GM19240 (cell line): ENCODE measurements around the gene MAP3K4.
A peak's percentile ranks its signal among the peaks of the same experiment; 100 is the strongest.

Experiments used
- DNase-seq: peaks from one replicate; pipeline ENCODE4 v3.0.0; 2011; ENCODE audit warnings: low spot score; ENCODE audit not compliant: insufficient read length

MAP3K4 gene

DNA sequence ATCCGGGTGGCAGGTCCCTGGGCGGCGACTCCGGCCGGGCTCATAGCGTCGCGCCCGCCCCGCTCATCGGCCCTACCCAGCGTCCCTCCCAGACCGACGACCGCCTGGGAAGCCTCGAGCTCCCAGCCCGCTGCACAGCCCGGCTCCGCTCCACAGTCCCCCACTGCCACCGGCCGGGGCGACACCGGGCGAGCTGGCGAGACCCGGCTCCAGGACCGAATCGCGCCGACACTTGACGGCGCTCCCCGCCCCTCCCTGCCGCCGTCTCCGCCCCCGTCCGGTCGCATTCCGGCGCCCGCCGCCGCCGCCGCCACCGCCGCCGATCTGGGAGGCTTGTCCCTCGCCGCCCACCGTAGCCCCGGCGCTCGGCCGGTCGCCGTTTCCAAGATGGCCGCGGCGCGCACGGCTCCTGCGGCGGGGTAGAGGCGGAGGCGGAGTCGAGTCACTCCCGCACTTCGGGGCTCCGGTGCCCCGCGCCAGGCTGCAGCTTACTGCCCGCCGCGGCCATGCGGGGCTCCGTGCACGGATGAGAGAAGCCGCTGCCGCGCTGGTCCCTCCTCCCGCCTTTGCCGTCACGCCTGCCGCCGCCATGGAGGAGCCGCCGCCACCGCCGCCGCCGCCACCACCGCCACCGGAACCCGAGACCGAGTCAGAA, at the start of gene MAP3K4:
TSS of gene MAP3K4 (plus strand) at position 364 of the 655 bp plus-strand sequence. CDS start at position 527, 163 bp downstream.
- DNase-seq: peak; percentile 42

DNA sequence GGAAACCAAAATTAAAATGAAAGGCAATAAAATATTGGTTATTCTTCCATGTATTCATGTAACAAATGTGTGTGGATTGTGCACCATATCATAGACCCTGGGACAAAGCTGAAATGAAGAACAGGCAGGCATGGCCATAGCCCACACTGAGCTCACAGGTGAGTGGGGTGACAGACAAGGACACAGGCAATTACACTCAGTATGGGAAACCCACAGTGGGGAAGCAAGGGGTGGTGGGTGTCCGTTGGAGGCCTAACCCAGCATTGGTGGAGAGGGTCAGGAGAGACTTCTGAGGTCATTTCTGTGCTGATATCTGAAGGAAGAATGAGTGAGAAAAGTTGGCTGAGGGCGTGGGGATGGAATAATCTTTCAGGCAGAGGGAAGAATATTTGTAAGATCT, 47.6 kb upstream of the MAP3K4 start:
- no peak for DNase-seq

DNA sequence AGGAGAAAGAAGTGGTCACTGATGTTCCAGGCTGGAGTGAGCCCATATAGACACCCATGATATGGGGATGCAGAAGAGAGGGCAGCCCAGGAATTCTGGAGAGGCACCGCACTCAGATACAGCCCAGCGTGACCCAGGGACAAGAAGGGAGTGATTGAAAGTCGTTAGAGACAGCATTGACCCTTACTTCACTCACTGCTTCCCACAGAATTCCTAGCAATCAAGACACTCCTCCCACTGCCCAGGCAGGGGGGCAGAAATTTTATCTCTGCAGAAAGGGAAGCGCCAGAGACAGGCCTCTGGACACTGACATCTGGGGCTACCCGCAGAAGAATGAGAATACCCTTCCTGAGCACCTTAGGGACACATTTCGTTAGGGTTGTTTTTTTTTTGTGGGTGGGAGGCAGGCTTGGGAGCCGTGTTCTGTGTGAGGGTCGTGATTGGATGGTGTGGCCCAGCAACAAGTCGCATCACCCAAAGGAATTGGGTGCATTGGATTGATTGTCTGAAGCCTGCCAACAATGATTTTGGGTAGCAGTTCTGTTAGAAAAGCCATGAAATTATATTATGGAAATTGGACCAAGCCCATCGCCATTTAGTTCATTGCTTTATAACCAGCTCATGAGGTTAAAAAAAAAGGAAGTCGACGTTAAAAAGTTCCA, 45.9 kb upstream of the MAP3K4 start:
- DNase-seq: no peak

- no peak for DNase-seq
These were observed 42.0 kb upstream of the MAP3K4 start for GRCh38 chr6:160949531-160949930.

DNA sequence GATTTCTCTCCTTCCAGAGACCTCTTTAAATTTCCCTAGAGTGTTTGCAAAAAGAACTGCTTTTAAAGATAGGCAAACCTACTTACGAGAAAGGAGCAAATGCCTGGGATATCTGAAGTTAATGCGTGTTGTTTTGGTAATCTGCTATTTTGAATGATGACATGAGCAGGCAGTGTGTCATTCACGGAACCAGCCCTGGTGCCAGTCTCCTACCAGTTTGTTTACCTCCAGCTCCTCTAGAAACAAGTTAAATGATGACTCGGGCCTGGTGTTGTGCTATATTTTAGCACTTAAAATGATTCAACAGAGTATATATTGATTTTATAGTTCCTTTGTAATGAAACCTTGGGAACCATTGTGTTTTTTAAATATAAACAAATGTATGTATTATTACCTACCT, 41.1 kb upstream of the MAP3K4 start:
- DNase-seq: no peak

DNA sequence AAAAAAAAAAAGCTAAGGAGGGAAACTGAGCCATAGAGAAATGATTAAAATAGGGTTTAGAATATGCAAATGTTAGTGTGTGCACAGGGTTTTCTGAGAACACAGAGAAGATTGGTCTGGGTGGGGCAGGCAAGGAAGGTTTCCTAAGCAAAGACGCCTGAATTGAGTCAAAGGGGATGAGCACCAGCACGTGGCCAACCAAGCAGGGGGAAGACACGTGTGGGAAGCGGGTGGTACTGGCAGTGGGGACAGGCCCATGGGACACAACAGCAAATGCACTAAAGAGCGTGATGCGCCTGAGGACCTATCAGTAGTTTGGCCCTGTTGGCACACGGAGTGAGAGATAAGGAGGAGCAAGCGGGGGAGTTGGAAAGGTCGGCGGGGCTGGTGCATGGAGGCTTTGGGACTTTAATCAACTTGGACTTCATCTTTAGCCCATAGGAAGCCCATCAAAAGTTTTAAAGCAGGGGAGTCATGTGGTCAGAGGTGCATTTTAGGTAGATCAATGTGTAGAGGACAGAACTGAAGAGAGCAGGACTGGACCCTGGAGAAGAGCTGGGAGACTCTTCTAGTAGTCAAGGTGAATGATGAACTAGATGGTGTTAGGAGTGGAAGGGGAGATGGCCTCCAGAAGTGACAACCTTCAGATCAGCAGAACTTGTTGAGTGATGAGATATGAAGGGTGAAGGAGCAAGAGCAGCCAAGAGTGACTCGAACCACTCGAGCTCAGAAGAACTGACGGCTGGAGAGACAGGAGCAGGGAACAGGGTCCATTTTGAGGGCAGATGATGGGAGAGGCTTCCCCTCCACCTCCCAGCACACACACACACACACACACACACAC, 40.2 kb upstream of the MAP3K4 start:
- no peak for DNase-seq

- no peak for DNase-seq
These were observed 38.8 kb upstream of the MAP3K4 start for GRCh38 chr6:160952633-160953281.

DNA sequence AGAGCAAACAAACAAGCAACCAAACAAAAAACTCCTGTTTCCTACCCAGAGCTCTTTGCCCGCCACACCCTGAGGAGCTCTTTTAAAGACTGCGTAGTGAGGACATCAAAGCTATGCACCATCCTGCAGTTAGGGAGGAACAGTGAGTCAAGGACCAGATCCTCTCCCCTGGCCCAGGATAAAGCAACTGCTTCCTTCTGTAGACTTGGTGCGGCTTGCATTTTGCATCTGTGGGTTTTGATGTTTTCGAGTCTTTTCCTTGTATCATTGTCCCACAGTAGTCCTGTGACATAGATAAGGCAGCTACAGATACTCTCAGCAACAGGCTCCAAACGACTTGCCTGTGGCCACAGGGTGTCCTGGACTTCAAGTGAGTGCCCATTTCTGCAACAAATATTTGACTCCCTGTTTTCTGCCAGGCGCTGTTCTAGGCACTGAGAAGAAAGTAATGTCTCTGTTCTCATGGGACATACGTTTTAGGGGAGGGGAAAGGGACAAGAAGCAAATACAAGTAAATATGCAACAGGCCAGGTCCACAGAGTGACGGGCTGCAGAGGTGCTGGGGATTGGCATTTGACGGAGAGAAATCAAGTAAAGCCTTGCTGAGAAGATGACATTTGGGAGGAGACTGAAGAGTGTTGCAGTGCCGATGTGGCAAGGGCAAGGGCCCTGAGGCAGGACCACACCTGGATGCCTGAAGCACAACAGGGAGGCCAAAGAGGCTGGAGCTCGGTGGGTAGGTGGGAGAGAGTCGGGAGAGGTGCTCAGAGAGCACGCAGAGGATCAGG, 35.9 kb upstream of the MAP3K4 start:
- DNase-seq: no peak

GRCh38 chr6:160956300-160957035, 35.1 kb upstream of the MAP3K4 start:
- no peak for DNase-seq

DNA sequence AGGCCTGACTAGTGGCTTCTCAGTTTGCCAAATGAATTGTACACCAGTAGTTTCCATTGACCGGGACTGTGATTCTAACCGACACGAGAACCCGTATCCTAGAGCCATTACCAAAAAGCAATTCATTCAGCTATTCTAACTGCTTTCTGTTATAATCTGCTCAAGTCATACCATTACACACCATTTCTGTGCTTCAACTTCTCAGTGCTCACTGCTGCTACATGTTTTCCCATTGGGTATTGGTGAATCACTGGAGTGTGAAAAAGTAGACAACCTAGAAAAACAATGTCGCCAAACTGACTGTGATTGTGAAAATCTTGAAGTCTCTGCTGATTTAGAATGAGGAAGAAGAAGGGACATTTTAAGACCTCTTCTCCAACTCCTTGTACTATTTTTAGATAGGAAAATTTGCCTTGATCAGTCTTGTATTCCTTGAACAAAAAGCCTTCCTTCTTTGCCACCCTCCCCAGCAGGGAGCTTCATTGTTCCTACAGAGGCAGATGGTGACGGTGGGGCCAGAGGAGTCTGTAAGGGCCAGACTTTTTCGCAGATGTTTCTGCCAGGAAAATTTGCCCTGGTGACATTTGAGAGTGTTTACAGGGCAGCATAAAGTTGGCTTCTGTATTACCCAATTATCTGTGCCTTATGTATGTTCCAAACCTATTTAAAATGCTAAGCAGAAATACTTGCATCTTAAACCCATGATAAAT, 31.7 kb upstream of the MAP3K4 start:
- DNase-seq: no peak

DNA sequence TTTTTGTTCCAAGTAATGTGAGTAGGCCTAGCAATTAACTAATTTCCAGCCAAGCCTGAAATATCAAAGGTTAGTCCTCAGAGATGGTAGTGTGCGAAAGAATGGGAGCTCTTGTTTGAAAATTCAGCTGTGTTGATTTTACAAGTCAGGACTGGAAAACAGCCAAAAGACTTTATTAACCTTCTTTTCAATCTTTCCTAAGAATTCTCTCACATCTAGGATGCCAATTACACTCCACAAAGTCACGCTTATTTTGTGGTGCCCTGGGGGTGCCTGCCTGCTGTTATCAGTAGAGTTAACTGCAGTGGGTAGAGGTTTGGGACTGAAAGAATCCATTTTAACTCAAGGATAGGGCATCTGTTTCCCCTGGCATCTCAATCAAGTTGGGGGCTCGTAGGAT, 30.7 kb upstream of the MAP3K4 start:
- DNase-seq: no peak

- no peak for DNase-seq
These were observed 28.5 kb upstream of the MAP3K4 start for GRCh38 chr6:160962835-160963623.

- no peak for DNase-seq
These were observed 27.9 kb upstream of the MAP3K4 start for GRCh38 chr6:160963651-160964050.

DNA sequence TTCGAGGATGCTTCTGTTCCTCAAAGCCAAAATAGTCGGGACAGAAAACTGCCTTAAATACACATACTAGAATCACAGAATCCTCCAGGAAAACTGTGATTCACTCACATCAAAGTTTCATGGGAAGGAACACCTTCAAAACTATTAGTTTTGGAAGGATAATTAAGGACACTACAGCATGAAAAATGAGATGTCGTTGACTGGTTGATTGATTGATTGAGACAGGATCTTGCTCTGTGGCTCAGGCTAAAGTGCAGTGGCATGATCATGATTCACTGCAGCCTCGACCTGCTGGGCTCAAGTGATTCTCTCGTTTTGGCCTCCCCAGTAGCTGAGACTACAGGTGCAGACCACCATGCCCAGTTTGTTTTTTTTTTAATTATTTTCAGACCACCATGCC, 25.7 kb upstream of the MAP3K4 start:
- DNase-seq: no peak

- no peak for DNase-seq
These were observed 24.9 kb upstream of the MAP3K4 start for GRCh38 chr6:160966493-160967229.

- DNase-seq: no peak
These were observed 24.2 kb upstream of the MAP3K4 start for GRCh38 chr6:160967351-160967750.

GRCh38 chr6:160967833-160968232, 23.7 kb upstream of the MAP3K4 start:
- DNase-seq: no peak

DNA sequence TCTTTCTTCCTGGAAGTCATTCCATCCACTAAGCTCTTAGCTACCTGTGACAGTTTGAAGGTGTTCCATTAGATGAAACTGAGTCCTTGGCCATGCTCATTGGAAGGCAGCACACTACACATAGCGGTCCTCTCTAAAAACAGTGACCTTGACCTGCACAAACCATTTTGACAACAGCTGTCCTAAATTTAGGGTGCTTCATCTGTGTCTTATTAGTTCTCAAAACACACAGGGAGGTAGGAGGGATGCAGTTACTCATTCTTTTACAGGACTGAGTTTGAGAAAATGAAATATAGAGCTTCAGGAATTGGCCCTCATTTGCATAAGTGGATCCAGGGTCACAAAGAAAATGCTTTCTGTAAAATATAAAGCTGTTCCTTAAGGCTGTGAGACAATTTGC, 20.4 kb upstream of the MAP3K4 start:
- no peak for DNase-seq
